HG03558 (cell line): Measurements from ENCODE around the gene NOL7.

Experiments
- ATAC-seq: cut with Tn5 transposase; IDR thresholded peaks from one replicate; pipeline ENCODE4 v1.9.1; 2021; ENCODE audit warnings: moderate number of reproducible peaks; ENCODE audit not compliant: unreplicated experiment; ENCODE audit errors: extremely low read depth

Gene NOL7

GRCh38 chr6:13643125-13643524 is 28.0 kb downstream of the NOL7 start:
- no peak for ATAC-seq

GRCh38 chr6:13648850-13649249 is 33.7 kb downstream of the NOL7 start:
- no peak for ATAC-seq

- ATAC-seq = no peak
Observed at GRCh38 chr6:13649393-13649792, 34.3 kb downstream of the NOL7 start.

GRCh38 chr6:13653296-13653695 is 38.2 kb downstream of the NOL7 start:
- ATAC-seq = no peak

GRCh38 chr6:13654496-13654895 is 39.4 kb downstream of the NOL7 start:
- no peak for ATAC-seq

GRCh38 chr6:13655700-13656099 is 40.6 kb downstream of the NOL7 start:
- no peak for ATAC-seq

GRCh38 chr6:13660273-13660672 is 45.1 kb downstream of the NOL7 start:
- no peak for ATAC-seq

GRCh38 chr6:13660893-13661292 is 45.8 kb downstream of the NOL7 start:
- no peak for ATAC-seq

- ATAC-seq = no peak
Observed at GRCh38 chr6:13661647-13662046, 46.5 kb downstream of the NOL7 start.

- ATAC-seq = no peak
Observed at GRCh38 chr6:13662651-13663334, 47.7 kb downstream of the NOL7 start.

GRCh38 chr6:13663986-13664385 is 48.9 kb downstream of the NOL7 start:
- ATAC-seq = no peak

GRCh38 chr6:13664703-13665352 is 49.7 kb downstream of the NOL7 start:
- no peak for ATAC-seq

- no peak for ATAC-seq
Observed at GRCh38 chr6:13666194-13667105, 51.3 kb downstream of the NOL7 start.

GRCh38 chr6:13667655-13668054 is 52.5 kb downstream of the NOL7 start:
- no peak for ATAC-seq

GRCh38 chr6:13668291-13668928 is 53.3 kb downstream of the NOL7 start:
- ATAC-seq = no peak

- ATAC-seq = no peak
Observed at GRCh38 chr6:13669476-13669875, 54.3 kb downstream of the NOL7 start.
